Activated CD4-positive, alpha-beta T cell treated with anti-CD3 and anti-CD28 coated beads for 24 hours (primary cell): ENCODE results near the gene PTPN23.
"Not testable (repeated sequence)": the region's sequence is repeated elsewhere in the genome, so short reads cannot be mapped to it uniquely, and the experiment has no call there.

Source experiments
- DNase-seq, 2 donors: peaks; one replicate each; pipeline ENCODE4 v3.0.0-alpha.2; 2020; ENCODE audit warnings: low read depth in 2 of 2

The PTPN23 gene

DNA sequence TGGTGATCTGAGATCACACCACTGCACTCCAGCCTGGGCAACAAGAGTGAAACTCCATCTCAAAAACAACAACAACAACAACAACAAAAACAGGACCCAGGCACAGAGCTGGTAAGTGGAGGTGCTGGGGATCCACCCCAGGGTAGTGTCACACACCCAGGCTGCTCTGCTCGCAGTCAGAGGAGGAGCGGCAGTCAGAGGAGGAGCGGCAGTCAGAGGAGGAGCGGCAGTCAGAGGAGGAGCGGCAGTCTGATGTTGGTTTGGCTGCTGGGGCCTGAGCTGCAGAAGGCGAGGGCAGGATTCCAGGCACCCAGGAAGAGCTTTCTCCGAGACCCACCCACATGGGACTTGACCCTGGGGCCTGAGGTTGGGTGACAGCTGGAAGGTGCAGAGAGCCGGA lies 10.8 kb upstream of the PTPN23 start:
- not testable (repeated sequence) for DNase-seq

DNA sequence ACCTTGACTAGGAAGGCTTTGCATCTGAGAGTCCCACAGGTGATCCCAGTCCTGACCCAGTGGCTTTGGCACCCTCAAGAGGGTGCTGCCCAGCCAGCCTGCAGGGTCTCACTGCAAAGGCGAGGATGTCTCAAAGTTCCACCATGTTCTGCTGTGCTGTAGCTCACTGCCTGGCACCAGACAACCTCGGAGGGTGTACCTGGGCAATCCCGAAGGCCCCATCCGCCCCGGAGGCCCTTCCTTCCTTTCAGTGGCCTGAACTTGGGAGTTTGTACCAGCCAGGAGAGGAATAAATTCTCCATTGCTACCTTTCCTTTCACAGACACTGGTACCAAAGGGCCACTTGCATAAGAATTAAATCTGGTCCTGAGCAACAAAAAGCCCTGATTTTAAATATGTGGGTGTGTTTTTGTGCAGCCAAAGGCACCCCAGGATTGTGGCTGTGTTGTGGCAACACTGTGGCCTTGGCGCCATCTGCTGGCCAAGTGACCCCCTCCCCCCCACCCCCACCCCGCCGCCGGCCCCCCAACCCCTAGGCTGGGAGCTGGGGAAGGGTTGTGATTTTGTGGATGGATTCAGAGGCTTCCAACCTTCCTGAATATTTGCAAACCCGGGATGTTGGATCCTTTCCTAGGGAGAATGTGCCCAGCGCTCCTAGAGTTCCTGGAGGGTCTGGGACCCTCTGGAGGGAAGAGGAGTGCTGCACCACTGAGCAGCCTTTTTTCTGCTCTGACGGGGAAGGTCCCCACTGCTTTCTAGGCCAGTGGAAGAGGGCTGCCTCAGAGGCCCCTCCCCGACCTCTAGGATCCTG lies 9.7 kb upstream of the PTPN23 start:
- peak in 1 of 2 donors; percentile 14 for DNase-seq

DNA sequence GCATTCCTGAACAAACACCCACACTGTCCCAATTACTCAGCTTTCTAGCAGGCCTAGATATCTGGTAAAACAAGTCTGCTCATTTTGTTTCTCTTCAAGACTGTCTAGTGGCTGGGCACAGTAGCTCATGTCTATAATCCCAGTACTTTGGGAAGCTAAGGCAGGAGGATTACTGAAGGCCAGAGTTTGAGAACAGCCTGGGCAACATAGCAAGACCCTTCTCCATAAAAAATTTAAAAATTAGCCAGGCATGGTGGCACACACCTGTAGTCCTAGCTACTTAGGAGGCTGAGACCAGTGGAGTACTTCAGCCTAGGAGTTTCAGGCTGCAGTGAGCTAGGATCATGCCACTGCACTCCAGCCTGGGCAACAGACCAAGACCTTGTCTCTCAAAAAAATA lies 6.2 kb upstream of the PTPN23 start:
- no peak for DNase-seq

DNA sequence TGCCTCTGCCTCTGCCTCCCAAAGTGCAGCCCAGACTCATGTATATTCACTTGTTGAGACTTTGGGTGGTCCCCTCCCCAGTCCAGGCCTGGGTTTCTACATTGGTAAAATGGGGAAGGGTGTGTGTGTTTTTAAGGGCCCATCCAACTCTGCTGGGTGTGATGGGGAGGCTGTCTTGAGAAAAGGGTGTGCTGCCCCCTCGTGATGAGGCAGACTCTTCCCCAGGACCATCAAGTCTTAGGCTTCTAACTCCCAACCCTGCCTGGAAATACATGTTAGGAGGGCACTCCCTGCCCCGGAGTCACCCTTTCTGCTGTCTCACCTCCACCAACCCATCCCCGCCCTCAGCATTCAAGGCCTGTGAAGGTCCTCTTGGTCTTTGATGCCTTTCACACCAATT lies 4.4 kb upstream of the PTPN23 start:
- DNase-seq, result no peak

DNA sequence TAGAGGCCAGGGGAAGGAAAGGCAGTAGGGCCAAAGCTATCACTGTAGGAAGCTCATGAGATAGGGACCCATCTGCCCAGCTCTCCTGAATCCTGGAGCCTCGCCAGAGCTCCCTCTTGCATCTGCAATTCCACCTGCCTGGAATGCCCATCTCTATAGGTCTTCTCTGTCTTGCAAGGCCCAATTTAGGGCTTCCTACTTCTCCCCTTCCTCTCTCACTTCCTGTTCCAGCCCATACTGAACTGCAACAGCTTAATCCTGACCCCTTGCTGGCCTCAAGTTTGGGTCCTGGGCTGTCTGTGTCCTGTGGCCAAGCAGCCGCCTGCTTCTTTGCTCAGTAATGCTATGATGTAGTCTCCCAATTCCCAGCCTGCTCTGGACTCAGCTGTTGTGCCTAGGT lies 3.6 kb upstream of the PTPN23 start:
- DNase-seq, result no peak

DNA sequence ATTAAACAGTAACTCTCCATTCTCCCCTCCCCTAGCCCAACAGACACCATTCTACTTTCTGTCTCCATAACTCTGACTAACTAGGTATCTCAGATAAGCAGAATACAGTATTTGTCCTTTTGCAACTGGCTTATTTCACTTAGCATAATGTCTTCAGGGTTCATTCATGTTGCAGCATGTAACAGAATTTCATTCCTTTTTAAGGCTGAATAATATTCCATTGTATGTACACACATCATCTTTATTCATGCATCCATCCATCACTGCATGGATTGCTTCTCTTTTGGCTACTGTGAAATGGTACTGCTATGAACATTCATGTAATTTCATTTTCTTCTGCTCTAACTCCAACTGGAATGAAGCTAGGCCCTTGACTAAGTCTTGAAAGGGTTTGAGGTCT lies 2.0 kb upstream of the PTPN23 start:
- no peak for DNase-seq

DNA sequence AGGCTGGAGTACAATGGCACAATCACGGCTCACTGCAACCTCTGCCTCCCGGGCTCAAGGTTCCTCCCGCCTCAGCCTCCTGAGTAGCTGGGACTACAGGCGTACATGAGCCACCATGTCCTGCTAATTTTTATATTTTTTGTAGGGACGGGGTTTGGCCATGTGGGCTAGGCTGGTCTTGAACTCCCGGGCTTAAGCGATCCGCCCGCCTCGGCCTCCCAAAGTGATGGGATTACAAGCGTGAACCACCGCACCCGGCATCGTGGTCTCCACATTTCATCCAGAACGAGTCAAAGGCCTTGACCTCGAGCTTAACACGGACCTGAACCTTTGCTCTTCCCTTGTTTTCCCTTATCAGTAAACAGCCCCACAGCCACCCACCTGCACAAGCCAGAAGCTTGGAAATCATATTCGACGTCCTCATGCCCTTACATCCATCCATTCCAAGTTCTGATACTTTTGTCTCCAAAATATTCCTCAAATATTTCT lies 1.4 kb upstream of the PTPN23 start:
- no peak for DNase-seq

DNA sequence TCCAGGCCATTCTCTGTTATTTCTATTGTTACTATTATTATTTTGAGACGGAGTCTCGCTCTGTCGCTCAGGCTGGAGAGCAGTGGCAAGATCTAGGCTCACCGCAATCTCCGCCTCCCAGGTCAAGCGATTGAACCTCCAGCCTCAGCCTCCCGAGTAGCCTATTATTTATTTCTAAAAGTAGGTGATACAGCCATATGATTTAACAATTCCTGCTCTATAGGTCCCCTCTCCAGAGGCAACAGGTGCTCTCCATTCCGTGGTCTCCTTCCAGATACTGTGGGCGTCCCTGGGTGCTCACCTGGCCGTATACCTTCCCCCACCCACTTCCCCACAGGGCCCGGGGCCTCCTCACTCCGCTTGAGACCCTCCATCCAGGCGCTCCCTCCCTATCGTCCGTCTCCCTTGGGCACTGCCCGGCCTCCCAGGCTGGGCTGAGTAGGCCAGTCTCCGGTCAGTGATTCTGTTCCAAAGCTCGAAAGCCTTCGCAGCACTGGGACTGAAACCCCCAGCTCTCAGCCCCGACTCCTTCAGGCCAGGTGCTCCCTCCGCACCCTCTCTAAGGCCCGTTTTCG lies 708 bp upstream of the PTPN23 start:
- no peak for DNase-seq

DNA sequence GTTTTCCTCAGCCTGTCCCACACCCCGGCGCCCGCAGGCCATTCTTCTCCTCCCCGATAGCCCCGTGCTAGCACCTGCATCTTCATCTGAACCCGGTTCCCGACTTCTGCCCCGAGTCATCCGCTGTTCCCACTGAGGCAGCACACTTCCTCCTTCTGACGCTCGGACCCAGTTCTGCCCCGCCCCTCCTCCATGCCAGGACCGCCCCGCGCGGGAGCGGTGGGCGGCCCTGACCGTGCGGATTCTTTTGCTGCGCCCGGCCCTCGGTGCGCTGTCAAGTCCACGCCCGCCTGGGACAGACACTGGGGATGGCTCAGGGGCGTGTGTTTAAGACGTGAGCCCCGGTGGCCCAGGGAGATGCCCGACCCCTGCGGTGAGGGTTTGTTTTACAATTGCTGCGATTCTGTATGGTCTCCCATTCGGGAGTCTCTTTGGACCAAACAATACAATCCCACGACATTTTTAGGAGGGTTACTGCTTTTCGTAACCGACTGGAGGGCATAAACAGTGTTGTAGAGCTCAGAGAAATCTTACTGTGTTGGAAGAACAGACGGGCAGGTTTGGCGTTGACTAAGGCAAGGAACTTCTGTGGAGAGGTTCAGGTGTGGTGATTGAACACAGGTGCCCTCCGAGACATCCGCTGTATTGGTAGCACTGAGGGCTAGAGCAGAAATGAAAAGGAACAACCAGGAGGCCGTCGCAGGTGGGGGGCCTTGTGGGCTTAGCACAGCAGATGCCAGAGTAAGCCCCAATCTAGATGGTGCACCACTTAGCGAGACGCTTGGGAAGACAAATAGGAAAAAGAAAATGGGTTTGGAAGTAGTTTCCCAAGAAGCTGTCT lies 716 bp downstream of the PTPN23 start:
- peak; percentile 59 to 73 for DNase-seq

DNA sequence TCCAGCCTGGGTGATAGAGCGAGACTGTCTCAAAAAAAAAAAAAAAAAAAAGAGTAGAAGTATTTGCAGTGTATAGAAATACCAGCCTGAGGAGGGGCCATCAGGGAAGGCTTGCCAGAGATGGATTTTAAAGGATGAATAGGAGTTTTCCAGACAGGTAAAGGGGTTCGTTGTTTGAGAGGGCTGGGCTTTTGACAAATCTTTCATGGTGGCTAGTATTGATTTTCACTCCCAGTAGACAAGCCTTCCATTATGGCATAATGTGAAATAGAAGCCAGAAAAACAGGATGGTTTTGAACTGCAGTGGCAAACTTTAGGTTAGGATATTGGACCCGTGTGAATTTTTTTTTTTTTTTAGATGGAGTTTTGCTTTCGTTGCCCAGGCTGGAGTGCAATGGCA lies 3.6 kb downstream of the PTPN23 start:
- no peak for DNase-seq

DNA sequence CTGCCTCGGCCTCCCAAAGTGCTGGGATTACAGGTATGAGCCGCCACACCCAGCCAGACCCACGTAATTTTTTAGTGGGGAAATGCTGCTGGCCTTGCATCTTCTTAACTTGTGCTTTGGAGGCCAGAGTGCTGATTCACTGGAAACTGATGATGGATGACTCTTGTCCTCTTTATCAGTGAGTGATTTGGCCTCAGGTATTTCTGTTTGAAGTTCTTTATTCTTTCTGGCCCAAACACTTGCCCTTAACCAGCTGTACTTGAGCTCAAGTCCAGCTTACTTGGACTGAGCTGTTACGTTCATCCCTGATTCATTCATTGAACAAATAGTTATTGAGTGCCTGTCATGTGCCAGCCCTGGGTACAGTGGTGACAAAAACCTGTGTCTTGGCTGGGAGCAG lies 4.2 kb downstream of the PTPN23 start:
- DNase-seq, result no peak

DNA sequence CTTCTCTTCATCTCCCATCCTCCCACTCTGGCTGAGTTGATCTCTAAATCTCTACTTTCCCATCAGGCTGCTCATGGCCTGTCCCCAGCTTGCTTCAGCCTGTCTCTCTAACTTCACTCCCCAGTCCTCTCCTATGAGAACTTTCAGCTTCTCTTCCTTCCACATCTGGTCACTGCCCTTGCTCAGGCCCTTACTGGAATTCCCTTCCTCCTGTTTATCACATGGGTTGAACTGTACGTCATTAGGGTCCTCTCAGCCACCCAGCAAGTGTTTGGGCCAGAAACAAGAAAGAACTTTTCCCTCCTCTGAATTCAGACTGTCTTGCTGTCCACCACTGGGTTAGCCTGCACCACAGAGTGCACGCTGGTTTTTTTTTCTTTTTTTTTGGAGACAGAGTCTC lies 5.0 kb downstream of the PTPN23 start:
- DNase-seq, result no peak

DNA sequence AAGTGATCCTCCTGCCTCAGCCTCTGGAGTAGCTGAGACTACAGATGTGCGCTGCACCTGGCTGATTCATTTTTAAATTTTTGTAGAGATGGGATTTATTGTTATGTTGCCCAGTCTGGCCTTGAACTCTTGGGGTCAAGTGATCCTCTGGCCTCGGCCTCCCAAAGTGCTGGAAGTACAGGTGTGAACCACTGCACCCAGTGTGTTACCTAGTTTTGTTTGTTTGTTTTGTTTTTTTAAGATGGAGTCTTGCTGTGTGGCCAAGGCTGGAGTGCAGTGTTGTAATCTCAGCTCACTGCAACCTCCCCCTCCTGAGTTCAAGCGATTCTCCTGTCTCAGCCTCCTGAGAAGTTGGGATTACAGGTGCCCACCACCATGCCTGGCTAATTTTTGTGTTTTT lies 12.1 kb downstream of the PTPN23 start:
- DNase-seq, result no peak

DNA sequence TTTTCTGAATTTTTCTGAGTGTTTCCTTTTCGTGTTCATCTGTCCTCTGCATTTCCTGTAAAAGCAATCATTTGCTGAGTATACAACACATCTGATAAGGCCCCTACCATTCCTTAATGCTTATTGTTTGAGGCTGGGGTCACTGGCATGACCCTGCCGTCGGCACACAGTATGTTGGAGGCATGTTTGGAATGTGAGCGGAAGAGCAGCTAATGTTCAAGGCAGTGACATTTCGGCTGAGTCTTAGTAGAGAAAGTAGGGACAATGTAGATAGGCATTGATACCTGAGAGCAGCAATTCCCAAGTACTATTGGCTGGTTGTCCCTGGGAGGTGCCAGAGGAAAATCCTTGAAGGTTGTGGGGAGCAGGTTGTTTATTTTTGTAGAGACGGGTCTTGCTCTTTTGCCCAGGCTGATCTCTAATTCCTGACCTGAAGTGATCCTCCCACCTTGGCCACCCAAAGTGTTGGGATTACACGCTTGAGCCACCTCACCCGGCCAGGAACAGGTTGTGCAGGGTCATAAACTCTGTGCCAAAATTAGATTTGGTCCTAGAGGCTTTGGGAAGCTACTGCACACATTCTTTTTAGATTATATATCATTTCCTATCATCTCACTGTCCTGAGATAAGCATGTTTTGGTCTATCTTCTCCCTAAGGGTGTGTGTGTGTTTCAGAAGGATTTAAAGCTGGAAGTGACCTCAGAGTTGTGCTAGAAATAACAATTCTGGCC lies 13.5 kb downstream of the PTPN23 start:
- DNase-seq, result no peak

DNA sequence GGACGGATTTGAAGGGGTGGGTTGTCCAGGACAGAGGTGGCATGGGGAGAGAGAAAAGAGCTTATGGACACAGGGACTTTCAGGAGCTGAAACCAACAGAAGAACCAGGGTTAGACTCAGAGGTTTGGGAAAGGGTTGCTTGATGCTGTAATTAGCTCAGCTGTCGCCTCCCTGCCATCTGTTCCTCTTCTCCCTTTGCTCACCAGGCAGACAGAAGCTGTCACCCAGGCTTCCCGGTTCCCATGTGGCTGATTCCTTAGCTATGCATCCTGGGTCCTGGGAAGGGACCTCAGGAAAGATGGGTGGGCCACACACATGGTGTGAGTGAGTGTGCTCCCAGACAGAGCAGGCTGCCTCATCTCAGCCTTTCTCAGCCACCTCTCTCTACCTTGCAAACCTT lies 14.1 kb downstream of the PTPN23 start:
- DNase-seq, result no peak

DNA sequence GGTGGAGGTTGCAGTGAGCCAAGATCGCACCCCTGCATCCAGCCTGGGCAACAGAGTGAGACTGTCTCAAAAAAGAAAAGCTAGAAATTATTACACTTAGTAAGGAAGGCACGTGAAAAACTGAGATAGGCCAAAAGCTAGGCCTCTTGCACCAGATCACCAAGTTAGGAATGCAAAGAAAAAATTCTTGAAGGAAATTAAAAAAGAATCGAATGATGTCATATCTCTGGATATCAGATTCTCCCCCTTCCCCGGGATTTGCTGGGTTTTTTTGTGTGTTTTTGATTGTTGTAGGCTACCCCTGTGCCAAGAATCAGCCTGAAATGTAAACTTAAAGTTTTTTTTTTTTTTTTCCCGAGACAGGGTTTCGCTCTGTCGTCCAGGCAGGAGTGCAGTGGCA lies 17.4 kb downstream of the PTPN23 start:
- no peak for DNase-seq

DNA sequence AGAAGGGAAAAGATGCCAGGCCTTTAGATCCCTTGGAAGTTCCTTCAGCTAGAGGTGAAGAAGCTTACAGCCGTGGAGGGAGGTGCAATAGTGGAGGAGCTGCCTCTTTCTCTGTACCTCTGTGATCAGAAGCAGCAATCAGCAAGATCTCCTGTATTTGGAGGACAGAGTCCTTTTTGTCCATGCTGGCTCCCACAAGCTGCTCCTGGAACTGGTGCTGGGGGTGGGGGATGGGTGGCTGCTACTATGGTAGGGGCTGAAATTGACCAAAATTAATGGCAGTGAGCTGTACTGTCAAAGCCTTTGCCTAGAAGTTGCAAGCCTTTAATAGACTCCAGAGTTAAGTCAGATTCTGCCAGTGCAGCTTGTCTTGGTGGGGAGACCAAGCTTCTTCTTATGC lies 18.2 kb downstream of the PTPN23 start:
- DNase-seq, result no peak

DNA sequence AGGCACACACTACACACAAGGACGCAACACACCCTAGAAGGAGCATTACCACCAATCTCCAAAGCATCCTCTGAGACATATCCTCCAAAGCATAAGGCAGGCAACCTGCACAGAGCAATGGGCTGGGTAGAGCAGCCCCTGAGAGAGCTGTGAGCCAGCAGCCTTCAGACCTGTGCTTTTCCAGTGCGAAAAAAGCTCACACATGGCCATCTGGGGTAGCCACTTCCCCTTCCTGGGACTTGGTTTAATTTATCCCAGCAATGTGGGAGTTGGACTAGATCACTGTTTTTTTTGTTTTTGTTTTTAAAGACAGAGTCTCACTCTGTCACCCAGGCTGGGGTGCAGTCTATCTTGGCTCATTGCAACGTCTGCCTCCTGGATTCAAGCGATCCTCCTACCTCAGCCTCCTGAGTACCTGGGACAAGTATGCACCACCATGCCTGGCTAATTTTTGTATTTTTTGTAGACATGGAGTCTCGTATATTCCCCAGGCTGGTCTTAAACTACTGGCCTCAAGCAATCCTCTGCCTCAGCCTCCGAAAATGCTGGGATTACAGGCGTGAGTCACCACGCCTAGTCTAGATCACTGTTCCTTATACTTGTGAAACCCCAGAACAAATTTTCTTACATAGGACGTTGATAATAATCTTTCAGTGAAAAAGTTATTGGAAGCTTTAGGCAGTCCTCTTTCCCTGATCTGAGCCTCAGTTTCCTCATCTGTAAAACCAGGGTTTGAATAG lies 18.9 kb downstream of the PTPN23 start:
- no peak for DNase-seq

DNA sequence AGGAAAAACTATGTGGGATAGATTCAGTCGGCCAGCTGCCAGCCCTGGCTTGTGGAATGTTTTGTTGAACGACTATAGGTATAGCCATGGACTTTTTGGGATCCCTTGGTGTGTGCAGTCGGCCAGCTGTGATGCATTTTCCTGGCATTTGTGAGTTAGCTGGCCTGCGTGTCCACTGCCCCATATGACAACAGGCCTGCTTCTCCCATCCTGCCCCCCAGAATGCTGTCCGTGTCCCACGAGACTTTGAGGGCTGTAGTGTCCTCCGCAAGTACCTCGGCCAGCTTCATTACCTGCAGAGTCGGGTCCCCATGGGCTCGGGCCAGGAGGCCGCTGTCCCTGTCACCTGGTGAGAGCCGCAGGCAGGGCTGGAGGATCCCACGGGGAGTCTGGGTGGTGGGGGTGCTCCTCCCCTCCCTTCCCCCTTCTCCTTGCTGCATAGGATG lies 23.6 kb downstream of the PTPN23 start:
- no peak for DNase-seq

DNA sequence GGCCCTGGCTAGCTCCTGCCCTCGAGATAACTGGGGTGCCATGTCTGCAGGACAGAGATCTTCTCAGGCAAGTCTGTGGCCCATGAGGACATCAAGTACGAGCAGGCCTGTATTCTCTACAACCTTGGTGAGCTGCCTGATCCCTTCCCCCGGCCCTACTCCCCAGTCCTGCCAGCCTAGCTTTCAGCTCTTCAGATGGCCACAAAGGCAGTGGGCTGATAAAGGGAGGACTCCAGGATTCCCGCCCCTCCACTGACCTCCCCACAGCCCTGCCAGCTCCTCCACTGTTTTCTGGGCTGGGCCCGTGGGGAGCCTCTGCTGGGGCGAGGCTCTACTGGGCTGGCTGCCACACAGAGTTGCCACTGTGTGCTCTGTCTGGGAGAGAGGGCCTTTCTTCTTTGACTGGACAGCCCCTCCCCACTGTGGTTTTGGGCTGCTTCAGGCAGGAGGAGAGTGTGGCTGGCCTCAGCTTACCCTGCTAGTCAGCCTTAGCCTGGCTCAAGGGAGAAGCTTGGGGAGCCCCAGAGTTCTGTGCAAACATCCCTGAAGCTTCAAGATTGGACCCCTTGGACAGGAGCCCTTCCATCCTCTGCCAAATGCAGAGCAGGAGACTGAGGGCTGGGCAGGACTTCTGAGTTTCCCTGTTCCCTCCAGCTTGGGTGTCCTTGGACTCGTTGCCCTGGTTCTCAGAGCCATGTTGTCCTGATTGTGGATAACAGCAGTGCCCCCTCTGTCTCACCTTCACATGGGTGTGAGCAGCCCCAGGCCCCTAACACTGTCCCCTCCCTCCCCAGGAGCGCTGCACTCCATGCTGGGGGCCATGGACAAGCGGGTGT lies 24.4 kb downstream of the PTPN23 start:
- DNase-seq, result no peak
